ENCODE measurements around the gene CXorf66.
"Not testable (repeated sequence)": the region's sequence is repeated elsewhere in the genome, so short reads cannot be mapped to it uniquely, and the experiment has no call there.

CXorf66 gene, protein sequence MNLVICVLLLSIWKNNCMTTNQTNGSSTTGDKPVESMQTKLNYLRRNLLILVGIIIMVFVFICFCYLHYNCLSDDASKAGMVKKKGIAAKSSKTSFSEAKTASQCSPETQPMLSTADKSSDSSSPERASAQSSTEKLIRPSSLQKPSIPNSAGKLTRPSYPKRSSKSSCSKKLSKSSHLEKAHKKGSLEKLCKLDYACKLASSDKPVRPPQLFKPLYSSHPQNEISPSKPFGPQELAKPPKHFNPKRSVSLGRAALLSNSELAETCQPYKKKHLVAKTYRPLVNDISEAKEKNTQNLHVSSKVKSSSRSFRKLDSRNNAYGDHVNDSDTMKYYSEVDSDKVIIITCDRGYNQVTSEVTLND

DNA sequence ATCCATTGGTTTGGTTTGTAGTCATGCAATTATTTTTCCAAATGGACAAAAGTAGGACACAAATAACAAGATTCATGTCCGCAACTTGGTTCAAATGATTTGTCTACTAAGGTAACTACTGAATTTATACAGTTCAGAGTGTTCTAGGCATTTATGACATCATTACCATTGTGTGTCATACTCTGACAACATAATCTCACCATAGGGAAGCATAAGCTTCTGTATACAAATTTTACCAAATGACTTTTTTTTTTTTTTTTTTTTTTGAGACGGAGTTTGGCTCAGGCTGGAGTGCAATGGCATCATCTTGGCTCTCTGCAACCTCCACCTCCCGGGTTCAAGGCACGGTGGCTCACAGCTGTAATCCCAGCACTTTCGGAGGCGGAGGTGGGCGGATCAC lies at the start of gene CXorf66:
CXorf66 (minus strand) TSS at position 101 of the 400 bp plus-strand sequence; CDS start at position 76, 25 bp downstream.
- no peak for DNase-seq (ENCODE audit: low spot score)

DNA sequence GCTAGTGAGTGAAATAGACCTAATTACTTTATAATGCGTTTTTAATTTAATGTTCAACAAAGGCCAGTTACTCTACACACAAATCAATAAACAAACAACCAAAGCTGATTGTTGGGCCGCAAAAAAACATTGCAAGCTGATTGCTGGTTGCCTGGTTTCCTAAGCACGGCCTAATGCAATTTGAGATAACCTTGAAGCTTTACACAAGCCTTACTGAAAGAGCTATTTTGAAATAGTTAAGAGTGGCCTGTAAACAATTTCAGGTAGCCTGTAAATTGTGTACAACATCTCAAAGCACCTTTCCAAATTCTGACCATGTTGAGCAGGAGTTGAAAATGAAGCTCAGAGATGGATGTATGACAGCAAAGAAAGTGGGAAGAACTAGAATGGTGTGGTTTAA lies 17.5 kb upstream of the CXorf66 start:
- DNase-seq (ENCODE audit: low spot score) = no peak

DNA sequence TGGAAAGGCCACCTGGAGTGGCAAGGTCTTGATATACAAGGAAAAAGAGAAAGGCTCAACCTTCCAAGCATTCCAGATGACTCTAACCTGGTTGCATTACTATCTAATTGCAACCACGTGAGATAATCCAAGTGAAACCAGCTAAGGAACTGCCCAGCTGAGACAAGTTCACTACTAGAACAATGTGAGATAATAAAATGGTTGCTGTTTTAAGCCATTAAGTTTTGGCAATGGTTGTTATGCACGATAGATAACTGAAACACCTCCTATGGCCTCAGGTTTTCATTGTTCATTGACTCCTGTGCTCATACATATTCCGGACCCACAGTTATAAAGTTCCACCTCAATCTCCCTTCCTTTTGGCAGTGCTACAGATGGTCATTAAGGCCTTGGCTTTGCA lies 9.2 kb upstream of the CXorf66 start:
- DNase-seq (ENCODE audit: low spot score) = no peak

DNA sequence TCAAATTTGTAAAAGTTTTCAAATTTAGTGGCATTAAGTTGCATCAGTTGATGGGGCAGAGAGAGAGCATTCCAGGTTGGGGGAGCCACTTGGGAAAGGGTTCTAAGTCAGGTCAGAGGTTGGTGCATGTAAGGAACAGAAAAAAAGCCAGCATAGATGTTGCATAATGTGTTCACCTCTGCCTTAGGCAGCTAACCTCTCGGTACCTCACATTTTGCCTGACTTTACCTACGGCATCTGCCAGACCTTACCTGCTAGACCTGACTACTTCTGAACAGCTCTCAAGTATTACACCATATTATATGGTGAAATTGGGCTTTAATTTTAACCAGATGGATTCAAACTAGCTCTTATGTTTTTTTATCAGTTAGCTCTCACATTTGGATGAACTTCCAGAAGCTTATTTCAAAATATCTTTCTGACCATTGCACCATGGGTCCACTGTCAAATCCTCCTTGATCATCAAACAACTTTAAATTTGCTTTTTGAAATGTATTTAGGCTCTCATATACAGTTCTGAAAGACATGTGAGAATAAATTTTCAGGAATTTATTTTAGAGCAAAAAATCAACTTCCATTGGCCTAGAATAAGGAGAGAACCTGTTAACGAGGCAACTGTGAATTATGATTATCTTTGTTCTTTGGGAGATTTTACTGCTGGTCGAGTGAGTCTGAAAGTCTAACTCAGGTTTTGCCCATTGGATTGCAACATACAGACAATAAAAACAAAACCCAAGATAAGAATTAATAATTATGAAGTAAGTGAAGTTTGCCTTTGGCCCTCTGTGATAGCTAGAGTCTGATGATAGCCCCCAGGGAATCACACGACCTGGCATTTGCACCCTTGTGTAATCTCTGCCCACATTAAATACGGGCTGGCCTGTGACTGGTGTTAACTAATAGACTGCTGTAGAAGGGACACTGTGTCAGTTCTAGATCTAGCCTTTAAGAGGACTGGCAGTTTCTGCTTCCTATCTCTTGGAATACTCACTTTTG lies 7.6 kb upstream of the CXorf66 start:
- DNase-seq (ENCODE audit: low spot score) = no peak

DNA sequence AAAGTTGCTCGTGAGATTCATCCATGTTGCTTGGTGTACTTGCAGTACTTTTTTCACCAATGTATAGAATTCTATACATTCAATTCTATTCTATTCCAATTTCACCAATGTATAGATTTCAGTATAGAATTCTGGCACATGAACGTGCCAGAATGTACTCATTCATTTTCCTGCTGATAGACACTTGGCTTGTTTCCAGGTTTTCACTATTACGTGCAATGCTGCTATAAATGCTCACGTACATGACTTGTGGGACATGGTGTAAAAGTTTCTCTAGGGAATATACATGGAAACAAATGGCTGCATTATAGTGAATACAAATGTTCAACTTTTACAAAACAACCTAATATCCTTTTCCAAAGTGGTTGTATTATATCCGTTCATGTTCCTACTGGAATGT lies 6.8 kb upstream of the CXorf66 start:
- DNase-seq (ENCODE audit: low spot score) = no peak

DNA sequence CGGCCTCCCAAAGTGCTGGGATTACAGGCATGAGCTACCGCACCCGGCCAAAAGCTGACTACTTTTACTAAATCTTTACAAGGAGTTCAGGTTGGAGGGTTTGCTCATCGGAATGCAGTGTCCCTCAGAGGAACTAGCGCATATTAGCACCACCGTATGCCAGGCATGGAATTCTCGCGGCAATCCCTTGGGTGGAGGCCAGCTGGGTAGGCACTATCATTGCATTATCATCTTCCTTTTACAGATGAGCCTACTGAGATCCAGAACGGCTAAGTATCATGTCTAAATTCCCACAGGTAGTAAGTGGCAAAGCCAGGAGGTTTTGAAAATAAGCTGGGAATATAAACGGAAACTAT lies 6.1 kb upstream of the CXorf66 start:
- no peak for DNase-seq (ENCODE audit: low spot score)

DNA sequence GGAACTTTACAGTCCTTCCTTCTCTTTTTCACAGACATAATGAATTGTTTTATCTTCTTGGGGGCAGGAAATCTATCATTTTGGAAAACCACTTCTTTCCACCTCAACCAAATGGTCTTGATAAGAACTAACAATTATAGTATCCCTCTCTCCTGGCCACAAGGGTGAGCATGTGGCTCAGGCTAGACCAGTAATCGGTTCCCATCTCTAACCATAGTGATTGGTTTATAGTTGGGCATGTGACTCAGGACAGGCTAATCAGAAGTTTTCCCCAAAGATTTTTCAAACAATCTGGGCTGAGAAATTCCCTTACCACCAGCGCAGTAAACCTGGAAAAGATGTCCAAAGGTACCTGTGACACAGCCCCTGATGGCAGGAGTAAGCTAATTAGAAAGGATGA lies 4.0 kb upstream of the CXorf66 start:
- DNase-seq (ENCODE audit: low spot score) = no peak

DNA sequence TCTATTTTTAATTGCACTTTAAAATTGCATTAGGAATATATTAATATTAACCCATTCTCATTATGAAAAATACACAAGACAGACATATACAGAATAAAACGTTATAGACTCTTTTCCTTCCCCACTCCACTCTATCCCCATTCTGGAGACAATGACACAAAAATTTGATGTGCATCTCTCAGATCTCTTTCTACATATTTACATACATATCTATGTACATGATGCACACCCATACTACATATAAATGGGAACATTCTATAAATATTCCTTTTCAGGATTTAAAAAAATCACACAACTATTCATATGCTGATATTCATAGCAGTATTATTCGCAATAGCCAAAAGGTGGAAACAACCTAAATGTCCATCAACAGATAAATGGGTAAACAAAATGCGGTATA lies 2.4 kb upstream of the CXorf66 start:
- no peak for DNase-seq (ENCODE audit: low spot score)

DNA sequence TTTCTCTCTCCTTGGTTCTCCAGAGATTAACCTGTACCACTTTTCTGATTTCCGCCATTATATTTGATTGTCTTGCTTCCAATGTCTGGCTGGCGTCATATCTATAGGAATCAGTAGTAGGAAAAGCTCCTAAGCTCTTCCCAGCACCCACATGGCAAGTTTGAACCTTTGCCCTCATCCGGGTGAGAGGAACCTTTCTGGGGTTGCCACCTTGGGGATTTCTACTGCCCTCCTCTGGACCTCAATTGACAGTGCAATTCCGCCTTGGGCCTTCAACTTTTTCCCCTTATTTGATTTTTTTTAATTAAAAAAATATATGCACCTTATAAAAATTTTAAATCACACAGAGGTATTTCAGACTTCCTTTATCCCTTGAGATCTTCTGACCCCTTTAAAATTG lies 2.0 kb upstream of the CXorf66 start:
- DNase-seq (ENCODE audit: low spot score) = no peak

DNA sequence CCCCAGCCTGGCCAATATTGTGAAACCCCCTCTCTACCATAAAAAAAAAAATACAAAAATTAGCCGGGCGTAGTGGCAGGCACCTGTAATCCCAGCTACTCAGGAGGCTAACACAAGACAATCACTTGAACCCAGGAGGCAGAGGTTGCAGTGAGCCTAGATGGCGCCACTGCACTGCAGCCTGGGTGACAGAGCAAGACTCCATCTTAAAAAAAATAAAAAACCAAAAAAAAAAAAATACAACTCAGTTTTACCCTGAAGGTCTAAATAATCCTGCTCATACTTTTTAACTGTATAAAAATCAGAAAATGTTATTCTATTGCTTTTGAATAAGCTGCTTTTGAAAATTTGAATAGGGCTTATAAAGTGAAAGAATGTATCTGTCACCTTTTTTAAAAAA lies 838 bp upstream of the CXorf66 start:
- DNase-seq (ENCODE audit: low spot score) = not testable (repeated sequence)

DNA sequence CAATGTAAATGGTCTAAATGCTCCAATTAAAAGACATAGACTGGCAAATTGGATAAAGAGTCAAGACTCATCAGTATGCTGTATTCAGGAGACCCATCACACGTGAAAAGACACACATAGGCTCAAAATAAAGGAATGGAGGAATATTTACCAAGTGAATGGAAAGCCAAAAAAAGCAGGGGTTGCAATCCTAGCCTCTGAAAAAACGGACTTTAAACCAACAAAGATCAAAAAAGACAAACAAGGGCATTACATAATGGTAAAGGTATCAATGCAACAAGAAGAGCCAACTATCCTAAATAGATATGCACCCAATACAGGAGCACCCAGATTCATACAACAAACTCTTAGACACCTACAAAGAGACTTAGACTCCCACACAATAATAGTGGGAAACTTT lies 4.2 kb downstream of the CXorf66 start:
- DNase-seq (ENCODE audit: low spot score) = not testable (repeated sequence)

DNA sequence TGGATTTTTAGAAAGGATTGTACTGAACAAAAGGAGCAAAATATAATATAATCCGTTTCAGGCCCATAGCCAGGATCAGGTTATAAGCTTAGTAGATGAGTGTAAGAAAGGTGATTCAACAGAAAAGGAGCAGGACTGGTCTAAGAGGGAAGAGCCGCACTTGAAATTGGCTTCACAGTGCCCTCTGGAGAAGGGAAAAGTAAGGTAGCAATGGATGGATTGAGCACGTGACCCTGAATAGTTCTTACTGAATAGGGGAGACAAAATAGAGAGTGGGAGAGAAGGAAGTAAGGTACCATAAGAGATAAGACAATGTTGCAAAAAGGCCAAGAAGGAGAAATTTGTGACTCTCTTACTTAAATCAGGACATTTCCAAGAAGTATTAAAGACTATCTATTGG lies 15.6 kb downstream of the CXorf66 start:
- DNase-seq (ENCODE audit: low spot score) = no peak

DNA sequence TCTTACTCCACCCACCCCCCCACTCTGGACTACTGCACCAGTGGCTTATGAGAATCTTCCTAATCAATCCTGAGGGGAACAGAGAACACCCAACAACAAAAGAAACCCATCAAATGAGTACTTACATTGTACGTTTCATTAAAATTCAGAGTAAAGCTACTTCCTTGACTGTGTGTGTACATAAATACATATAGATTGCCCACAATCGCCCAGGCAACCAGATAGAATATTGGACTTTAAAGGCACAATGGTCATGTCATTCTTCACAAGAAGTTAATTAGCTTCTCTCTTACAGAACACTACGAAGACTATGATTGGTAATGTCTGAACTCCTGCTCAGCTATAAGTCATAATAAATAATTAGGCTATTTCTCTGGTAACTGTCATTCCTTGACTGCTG lies 20.2 kb downstream of the CXorf66 start:
- no peak for DNase-seq (ENCODE audit: low spot score)

DNA sequence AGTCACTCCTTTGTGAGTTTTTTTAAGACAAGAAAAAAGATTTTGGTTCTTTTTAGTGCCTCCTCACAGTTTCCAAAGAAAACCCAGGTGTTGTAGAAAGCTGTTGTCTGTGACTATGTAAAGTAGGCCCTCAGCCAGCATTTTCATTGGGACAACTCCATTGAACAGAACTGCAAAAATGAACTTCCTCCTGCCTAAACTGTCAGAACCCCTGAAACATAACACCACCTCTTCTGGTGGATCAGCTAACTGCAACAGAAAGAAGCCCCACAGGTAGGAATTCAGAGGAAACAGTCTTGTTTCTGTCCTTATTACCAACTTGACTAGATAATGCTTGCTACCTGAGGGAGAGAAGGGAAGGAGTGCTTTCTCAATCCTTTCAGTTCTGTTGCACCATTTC lies 29.1 kb downstream of the CXorf66 start:
- DNase-seq (ENCODE audit: low spot score) = no peak

DNA sequence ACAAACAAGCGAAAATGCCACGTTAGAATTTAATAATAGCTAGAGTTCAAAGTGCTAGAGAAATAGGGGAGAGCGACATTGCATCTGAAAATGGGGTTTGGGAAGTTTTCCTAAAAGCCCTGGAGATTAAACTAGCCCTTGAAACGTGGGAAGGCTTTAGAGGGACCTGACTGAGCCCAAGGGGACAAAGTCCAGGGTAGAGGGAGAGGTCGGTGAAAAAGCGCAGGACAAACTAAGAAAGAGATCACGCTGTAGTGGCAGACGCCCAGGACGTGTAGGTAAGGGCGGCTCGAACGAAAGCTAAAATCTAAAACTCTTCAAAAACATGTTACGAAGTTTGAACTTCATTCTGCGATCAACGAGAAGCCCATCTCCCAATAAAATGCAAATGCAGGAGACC lies 31.4 kb downstream of the CXorf66 start:
- no peak for DNase-seq (ENCODE audit: low spot score)

DNA sequence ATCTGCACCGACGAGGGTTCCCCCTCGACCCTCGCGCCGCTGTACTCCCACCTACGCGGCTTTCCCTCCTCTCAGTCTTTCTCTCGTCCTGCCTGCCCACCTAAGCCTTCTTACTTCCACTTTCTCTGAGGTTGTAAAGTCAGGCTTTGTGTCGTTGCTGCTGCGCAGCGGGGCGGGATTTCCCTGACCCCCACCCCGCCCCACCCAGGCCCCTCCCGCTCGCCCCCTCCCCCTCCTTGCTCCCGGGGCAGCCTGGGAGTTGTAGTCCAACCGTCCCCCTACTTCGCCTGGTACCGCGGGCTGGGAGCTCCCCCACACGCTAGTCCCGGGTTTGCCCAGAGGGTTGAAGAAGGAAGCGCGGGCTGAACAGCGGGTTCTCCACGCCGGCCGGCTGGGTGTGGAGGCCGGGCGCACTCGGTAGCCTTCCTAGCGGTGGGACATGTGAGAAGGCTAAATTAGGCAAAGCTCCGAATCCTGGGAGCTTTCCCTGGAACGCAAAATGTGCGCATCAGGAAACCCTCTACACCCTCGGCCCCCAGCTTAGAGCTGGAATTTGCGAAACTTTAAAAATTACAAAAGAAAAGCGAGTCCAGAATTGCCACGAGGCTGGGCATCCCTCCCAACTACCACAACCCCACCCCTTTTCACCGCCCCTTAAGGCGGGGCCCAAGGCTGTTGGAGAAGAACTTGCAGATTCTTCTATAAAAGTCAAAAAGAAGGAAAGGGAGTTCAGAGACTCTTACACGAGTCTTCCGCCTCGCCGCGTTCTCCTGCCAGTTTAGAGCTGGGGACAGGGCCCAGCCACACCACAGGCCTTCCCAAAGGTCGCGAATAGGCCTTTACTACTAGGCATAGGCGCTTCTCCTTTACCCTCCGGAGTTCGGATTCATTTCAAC lies 32.2 kb downstream of the CXorf66 start, which contains the start of gene ATP11C:
ATP11C (minus strand) TSS at position 153 of the 896 bp plus-strand sequence. CDS start 1,011 bp downstream, outside the sequence.
- DNase-seq (ENCODE audit: low spot score) = peak; percentile 62

DNA sequence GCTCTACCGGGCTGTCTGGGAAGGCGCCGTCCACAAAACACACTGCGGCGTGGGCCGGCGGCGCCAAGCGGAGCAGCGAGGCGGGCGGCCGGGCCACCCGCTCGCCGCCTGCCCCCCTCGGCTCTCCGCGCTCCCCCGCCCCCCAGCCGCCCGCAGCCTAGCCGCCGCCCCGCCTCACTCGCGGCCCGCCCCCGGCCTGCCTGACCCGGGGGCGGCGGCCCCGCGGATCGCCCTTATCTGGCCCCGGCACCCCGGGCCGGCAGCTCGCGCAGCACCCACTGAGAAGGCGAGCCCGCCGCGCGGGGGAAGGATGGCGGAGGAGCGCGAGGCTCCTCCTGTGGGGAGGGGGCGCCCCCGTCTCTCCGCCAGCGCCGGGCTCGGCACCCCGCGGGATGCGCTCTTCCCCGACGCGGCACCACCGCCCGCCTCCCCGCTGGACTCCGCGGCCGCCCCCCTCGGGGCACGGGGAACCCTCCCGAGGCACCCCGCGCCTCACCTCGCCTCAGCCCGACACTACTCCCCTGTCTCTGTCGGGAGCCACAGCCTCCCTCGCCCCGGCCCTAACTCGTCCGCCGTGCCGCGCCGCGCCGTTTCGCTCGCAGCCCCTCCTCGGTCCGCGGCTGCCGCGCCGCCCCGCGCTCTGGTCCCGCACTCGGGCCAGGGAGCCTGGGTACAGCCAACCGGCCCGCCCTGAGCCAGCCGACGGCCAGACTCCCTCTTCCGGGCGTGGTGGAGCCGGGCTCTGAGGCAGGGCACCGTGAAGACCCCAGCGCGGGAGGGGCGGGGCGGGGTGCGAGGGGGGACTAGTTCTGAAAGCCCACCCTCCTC lies 33.0 kb downstream of the CXorf66 start:
- peak; percentile 31 for DNase-seq (ENCODE audit: low spot score)

DNA sequence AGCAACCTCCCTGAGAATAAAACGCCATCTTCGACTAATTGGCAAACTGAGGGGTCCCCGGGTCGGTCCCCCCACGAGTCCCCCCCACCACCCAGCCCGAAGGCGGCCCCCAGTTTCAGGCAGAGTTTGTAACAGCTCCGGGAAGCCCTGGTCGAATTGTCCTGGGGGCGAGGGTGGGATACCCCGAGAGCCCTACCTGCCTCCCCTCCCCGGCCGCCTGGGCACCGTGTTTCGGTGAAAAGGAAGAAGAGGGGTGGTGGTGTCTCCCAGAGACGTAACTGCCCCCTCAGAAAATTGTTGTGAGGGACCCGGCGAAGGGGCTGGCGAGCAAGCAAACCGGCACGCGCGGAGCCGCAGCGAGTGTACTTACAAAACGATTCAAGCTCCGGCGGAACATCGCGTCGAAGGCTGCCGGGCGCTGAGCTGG lies 33.7 kb downstream of the CXorf66 start:
- no peak for DNase-seq (ENCODE audit: low spot score)

DNA sequence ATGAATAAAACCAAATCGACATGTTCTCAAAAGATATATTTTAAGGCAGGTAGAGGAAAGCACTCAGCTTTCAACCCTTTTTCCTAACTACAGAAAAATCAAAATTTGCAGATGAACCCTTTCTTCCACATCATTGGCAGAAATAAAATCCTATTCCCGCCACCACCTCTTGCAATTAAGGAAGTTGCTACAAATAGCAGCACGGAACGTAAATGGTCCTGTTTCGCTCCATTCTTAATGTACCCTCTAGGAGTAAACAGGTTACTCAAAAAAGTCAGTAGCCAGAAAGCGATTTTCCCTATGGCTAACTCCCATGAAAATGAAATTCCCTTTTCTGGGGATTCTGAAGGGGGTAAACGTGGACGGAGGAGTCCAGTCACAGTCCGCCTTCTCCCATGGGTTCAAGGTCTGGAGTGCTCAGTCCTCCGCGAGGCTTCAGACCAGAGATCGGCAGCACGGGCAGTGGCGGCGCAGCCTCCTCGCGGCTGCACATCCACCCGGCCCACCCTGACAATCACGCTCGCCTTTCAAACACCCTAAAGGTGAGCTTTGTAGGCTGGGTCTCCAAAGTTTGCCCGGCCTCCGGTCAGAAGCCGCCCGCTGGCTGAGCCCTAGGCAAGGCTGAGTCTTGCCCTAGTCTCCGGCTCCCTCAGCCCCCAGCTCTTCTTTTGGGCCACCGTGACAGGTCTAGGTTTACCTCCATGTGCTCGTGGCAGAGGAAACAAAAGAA lies 34.2 kb downstream of the CXorf66 start:
- peak; percentile 21 for DNase-seq (ENCODE audit: low spot score)

DNA sequence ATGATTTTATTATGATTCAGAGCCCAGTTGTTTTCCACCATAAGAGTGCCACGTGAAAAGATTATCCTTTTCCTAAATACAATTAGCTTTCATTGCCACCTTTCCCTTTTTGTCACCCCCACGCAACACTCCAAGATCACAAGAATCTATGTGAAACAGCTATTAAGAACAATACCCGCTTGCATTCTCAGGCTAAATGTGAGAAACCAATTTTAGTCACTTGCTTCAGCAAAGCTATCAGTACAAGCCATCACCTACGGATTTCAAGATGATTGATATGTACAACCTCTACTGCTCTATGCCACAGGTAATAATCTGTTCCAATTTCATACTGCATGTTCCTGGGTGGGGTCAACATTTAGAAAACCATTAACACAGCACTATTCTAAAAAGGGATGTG lies 34.9 kb downstream of the CXorf66 start:
- no peak for DNase-seq (ENCODE audit: low spot score)

All from hepatic stellate cell (primary cell).